ENCODE data around the gene GNPDA2.

Gene GNPDA2

DNA sequence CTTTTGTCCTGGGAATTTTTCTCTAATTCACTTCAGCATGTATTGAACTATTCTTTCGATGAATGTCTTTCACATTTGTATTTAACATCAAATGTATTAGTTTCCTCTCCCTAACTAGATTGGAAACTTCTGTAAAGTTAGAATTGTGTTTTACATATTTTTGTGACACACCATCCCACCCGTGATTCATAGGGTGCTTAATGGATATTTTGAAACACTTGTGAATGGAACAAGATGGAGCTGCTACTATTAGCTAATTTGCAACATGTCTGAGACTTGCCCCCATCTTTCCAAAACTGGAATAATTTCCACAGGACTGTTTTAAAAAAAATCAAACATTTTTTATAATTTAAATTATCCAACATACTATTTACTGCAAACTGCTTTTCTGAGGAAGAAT is 30.2 kb upstream of the GNPDA2 start:
- TF ChIP-seq, protein P1, sequence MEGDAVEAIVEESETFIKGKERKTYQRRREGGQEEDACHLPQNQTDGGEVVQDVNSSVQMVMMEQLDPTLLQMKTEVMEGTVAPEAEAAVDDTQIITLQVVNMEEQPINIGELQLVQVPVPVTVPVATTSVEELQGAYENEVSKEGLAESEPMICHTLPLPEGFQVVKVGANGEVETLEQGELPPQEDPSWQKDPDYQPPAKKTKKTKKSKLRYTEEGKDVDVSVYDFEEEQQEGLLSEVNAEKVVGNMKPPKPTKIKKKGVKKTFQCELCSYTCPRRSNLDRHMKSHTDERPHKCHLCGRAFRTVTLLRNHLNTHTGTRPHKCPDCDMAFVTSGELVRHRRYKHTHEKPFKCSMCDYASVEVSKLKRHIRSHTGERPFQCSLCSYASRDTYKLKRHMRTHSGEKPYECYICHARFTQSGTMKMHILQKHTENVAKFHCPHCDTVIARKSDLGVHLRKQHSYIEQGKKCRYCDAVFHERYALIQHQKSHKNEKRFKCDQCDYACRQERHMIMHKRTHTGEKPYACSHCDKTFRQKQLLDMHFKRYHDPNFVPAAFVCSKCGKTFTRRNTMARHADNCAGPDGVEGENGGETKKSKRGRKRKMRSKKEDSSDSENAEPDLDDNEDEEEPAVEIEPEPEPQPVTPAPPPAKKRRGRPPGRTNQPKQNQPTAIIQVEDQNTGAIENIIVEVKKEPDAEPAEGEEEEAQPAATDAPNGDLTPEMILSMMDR (IDR thresholded peaks at IDR 0.05), result no peak

DNA sequence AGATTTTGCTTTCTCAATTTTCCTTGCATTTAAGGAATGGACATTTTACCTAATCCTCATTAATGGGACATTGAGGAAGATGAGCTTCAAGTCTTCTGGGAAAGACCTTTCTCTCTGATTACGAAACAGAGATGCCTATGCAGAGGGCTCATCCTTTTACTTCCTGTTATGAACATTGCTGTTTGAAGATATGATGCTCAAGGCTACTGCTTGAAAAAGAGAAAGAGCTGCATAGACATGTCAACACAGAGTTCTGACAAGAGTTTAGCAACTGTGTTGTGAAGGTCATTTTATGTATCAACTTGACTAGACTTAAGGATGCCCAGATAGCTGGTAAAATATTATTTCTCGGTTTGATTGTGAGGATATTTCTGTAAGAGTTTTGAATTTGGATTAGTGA is 13.8 kb upstream of the GNPDA2 start:
- TF ChIP-seq, protein P1 (IDR thresholded peaks at IDR 0.05), result no peak

DNA sequence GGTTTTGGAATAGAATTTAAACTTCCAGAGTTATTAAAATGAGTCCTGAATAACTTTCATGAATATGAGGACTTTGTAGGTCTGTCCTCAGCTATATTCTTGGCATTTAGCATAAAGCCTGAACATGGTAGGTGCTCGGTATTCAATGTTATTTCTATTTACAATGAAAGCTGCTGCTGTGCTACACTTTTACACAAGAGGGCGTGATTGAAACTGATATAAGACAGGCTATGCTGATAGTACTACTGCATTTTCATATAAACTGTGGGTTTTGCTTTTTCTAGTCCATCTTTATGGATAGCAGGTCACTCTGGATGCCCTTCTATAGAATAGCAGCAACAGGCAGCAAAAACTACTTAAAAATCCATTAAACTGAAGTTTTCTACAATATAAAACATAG is 12.3 kb upstream of the GNPDA2 start:
- TF ChIP-seq, protein P1 (IDR thresholded peaks at IDR 0.05), result no peak

DNA sequence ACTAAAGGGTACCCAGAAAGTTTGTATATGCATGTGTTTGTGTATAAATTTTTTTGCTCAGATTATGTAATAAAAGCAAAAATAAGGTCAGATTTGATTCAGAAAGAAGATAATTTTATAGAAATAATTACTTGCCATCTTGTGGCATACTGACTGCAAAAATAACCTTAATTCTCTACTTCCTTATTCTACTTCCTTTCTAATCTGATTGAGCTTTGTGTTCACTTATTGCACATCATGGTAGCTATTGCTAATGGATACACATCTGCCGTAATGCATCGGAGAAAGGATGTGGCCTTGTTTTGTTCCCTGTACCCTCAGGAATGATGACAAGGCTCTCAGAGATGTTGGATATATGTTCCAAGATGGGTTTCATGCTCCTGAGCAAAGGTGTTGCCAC is 10.5 kb upstream of the GNPDA2 start:
- TF ChIP-seq, protein P1 (IDR thresholded peaks at IDR 0.05), result no peak

DNA sequence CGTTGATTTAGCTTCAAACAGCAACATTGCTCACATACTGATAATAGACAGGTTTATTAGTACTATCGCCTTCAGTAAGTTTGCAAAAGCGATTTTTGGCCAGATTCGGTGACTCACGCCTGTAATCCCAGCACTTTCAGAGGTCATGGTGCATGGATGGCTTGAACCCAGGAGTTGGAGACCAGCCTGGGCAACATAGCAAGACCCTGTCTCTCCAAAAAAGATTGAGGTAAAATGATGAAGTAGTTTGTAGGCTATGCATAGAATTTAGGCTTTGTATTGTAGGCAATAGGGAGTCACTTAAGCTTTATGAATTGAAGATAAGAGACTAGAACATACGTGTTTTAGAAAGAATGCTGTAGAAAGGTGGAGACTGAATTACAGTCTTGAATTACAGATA is 1.1 kb upstream of the GNPDA2 start:
- TF ChIP-seq, protein P1 (IDR thresholded peaks at IDR 0.05), result no peak

DNA sequence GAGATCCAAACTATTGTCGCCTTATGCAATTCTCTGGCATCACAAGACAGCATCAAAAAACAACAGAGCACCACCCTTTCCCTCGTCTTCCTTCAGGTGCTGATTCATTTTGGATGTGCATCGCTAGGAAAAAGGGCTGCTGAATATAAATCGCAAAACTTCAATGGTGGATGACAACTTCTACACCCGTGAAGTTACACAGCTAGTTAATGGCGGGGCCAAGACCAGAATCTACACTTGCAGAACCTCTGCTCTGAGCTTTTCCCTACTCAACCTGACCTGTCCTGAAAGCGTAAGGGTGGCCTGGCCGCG is 674 bp downstream of the GNPDA2 start:
- TF ChIP-seq, protein P1 (IDR thresholded peaks at IDR 0.05), result no peak

DNA sequence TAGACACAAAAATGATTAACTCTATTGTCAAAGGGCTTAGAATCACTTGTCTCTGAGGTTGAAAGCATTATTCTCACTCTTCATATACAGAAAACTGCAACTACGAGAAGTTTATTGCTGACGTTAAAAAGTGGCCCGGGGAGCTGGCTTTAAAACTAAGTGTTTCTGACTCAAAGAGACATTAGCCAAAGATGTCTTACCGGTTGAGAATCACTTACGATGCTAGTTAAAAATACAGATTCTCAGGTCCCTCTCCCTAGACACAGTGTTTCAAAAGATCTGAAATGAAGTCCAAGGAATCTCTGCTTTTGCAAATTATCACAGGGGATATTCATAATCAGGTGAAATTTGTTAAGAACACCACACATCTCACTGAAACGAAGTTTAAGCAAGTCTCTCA is 1.2 kb downstream of the GNPDA2 start:
- TF ChIP-seq, protein P1 (IDR thresholded peaks at IDR 0.05), result no peak

DNA sequence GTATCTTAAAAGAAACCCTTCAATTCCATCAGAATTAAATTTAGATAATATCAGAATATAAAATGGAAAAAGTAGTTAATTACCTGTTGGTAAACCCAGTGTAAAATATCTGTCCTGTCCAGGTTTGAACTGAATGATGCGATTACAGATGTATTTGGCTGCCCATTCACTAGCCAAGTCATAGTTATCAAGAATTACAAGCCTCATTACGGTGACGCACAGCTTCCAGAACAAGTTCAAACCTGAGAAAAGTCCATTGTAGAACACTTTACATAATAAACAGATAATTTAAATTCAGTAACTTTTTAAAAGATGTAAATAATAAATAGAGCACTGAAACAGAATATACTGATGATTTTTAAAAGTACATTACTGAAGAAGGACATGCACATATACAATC is 4.4 kb downstream of the GNPDA2 start:
- TF ChIP-seq, protein P1 (IDR thresholded peaks at IDR 0.05), result no peak

Measured in LNCAP (cell line).